Measurements from ENCODE around the gene TLE6. TPM values are rescaled to one million over a fixed set of nuclear protein-coding genes. Genes with fewer than 3 reads are reported as not detected.
"Not testable (repeated sequence)": the region's sequence is repeated elsewhere in the genome, so short reads cannot be mapped to it uniquely, and the experiment has no call there.

TLE6 gene
- total RNA-seq, 1 experiment from 2014 or later, result 4.8 TPM

- no peak for DNase-seq (ENCODE audit: low spot score)
These were observed 2.9 kb upstream of the TLE6 start for GRCh38 chr19:2974342-2975041.

- DNase-seq (ENCODE audit: low spot score), result no peak
These were observed 759 bp upstream of the TLE6 start for GRCh38 chr19:2976609-2977000.

- DNase-seq (ENCODE audit: low spot score), result no peak
These were observed 378 bp downstream of the TLE6 start for GRCh38 chr19:2977746-2978138.

GRCh38 chr19:2978166-2978767, 903 bp downstream of the TLE6 start:
- no peak for DNase-seq (ENCODE audit: low spot score)

- DNase-seq (ENCODE audit: low spot score), result no peak
These were observed 1.4 kb downstream of the TLE6 start for GRCh38 chr19:2978772-2979171.

- DNase-seq (ENCODE audit: low spot score), result no peak
These were observed 4.5 kb downstream of the TLE6 start for GRCh38 chr19:2981898-2982297.

GRCh38 chr19:2982561-2982960, 5.2 kb downstream of the TLE6 start:
- DNase-seq (ENCODE audit: low spot score), result no peak

- DNase-seq (ENCODE audit: low spot score), result peak; percentile 58
These were observed 5.6 kb downstream of the TLE6 start for GRCh38 chr19:2982983-2983350.

- peak; percentile 69 for DNase-seq (ENCODE audit: low spot score)
These were observed 6.2 kb downstream of the TLE6 start for GRCh38 chr19:2983351-2984214.

GRCh38 chr19:2984215-2984528, 6.8 kb downstream of the TLE6 start:
- no peak for DNase-seq (ENCODE audit: low spot score)

GRCh38 chr19:2986951-2987524, 9.7 kb downstream of the TLE6 start:
- DNase-seq (ENCODE audit: low spot score), result no peak

GRCh38 chr19:2987797-2988196, 10.4 kb downstream of the TLE6 start:
- DNase-seq (ENCODE audit: low spot score), result no peak

- no peak for DNase-seq (ENCODE audit: low spot score)
These were observed 11.2 kb downstream of the TLE6 start for GRCh38 chr19:2988568-2988967.

GRCh38 chr19:2989236-2989946, 12.0 kb downstream of the TLE6 start:
- no peak for DNase-seq (ENCODE audit: low spot score)

- DNase-seq (ENCODE audit: low spot score), result not testable (repeated sequence)
These were observed 15.0 kb downstream of the TLE6 start for GRCh38 chr19:2992333-2992732.

GRCh38 chr19:2992958-2993357, 15.6 kb downstream of the TLE6 start:
- DNase-seq (ENCODE audit: low spot score), result no peak

GRCh38 chr19:2993579-2993978, 16.2 kb downstream of the TLE6 start:
- no peak for DNase-seq (ENCODE audit: low spot score)

GRCh38 chr19:2994588-2995131, 17.3 kb downstream of the TLE6 start:
- no peak for DNase-seq (ENCODE audit: low spot score)

- DNase-seq (ENCODE audit: low spot score), result no peak
These were observed 20.4 kb downstream of the TLE6 start for GRCh38 chr19:2997720-2998119.

GRCh38 chr19:2998642-2999041, 21.3 kb downstream of the TLE6 start:
- DNase-seq (ENCODE audit: low spot score), result no peak

- no peak for DNase-seq (ENCODE audit: low spot score)
These were observed 24.0 kb downstream of the TLE6 start for GRCh38 chr19:3001235-3001800.
